ENCODE measurements around the gene AFF3.

AFF3 gene

GRCh38 chr2:99648906-99649789 lies 493.2 kb downstream of the AFF3 start:
- no peak for DNase-seq

- DNase-seq: no peak
These were observed 494.1 kb downstream of the AFF3 start for GRCh38 chr2:99648178-99648844.

DNA sequence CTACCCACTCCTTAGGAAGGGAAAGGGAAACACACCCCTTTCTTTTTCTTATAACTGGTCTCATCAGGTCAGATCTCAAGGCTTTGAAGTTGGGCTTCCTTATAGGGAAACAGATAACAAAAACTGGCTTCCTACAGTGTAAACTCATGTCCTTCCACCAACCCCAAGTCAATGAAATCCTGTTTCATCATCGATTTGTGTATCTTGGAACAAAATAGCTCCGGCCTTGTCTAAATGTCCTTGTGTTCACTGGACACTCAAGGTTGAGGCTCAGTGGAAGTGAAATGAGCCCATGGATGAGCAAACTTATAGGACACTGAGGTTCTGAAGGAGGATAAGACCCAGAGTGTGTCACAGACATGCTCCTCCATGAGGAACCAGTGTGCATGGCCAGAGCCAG lies 496.4 kb downstream of the AFF3 start:
- no peak for DNase-seq

DNA sequence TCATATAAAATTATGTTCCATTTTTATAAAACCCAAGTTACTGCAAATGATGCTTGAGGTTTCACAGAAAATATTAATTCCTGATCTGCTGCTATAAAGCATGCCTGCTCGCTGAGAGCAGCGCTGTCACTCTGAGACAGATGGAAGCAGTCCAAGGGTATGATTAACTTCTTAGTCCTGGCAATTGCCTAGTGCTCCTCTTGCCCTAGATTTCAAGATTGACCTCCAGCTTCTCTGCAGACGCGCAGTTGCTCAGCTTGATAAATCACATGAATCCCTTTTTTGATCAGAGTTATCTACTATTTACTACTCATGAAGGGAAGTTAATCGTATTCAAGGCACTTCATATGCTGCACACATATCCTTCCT lies 498.0 kb downstream of the AFF3 start:
- DNase-seq: no peak

GRCh38 chr2:99643787-99644418 lies 498.5 kb downstream of the AFF3 start:
- DNase-seq: no peak

DNA sequence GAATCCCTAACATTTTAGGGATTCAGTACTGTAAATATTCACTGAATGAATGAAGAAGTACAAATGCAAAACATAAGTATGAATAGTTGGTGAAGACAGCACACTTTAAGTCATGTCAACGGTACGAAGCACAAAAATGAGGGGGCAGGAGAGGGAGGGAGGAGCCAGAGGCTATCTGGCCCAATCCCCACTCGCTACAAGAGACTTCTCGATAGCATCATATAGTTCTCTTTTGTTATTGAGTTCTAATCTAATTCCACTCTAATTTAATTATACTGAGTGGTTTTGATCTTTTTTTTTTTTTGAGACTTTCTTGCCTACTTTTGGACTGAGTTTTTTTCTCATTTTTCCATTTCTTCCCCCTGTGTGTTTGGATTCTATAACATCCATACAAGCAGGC lies 500.4 kb downstream of the AFF3 start:
- DNase-seq: no peak

DNA sequence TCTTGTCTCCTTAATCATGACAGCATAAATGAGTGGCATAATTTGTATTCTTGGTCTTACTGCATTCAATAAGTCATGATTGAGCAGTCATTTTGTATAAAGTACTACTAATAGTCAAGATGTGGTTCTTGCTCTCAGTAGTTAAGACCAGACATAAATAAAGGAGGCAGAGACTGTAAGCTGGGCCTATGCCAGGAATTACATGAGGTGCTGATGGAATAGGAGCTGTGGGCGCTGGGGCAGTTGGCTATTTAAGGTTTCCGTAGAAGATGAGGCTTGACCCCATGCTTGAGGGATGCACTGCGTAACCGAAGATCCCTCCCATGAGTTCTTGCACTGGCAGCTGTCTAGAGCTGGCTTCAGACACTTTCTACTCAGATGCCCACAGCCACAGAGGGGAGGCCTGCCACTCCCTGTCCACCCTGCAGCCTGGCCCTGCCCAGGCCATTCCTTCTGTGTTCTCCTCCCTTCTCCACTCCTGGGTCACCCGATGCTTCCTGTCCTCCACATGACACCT lies 501.7 kb downstream of the AFF3 start:
- no peak for DNase-seq

- DNase-seq: no peak
These were observed 503.6 kb downstream of the AFF3 start for GRCh38 chr2:99638791-99639190.

DNA sequence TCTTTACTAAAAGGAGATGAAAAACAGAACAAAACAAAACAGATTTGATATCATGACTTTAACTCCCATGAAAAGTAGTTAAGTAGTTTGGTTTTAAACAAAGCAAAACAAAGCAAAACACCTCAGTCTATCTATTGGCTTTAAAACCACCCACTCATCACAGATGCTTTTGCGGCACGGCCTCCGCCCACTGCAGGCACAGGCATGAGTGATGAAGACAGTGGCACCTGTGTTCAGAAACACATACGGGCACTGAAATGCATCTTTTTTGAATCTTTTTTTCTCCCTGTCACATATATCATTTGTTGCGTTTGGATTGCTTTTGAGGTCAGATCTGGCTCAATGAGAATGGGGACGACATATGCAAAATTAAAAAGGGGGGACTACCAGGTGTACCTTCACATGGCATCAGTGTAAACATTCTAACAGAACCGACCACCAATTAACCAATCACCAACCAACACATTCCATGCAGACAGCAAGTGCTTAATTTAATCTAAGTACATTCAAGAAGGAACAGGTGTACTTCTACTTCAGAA lies 505.2 kb downstream of the AFF3 start:
- DNase-seq: no peak

DNA sequence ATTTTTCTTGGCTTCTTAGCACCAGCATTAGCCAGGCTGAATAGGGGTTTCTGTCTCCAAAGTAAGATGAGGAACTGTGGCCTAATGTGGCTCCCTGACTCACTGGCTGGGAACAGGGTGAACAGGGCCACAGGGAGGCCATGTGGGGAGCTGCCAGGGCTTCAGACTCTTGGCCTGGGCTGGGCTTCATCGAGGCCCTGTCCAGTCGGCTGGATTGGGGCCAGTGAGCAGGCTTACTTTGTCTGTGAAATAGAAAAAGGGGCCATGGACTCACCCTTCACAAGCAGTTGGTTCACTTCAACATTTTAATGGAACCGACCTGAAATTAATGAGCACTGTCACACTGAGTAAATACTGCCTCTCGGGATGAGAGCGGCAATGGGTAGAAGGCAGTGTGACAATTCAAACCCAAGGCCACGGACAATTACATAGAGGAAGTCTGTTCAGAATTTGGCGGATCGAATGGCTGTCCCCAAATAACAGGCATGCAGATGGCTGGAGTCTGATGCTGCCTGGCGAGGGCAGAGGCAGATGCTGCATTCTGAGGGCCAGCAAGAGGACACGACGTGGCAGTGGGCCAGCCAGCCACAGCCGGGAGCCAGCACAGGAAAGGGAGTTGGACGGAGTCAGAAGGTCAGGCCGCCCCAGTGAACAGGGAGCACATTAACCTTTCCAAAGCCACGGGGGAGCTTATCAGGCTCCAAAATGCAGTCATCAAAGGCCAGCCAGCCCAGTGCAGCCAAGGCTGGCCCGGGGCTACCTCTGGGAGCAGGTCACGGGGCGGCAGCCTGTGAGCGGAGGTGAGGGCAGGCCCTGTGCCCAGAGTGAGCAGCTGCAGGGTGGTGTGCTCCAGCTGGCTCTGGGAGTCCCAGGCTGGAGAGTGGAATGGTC lies 506.0 kb downstream of the AFF3 start:
- DNase-seq: no peak

DNA sequence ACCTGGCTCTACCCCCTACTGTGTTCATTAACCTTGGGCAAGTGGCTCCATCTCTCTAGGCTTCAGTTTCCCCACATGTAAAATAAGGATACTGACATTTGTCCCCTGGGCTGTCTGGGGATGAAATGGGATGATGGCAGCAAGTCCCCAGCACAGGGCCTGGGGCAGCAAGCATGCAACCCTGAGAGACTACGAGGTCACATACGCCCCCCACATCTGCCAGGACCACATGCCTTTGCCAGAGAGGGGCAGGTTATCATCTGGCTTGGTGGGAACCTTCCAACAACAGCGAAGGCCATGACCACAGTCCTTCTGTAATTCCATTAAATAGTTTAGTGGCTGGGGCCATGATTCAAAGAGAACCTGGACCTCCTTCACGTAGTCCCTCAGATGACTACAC lies 506.7 kb downstream of the AFF3 start:
- no peak for DNase-seq

DNA sequence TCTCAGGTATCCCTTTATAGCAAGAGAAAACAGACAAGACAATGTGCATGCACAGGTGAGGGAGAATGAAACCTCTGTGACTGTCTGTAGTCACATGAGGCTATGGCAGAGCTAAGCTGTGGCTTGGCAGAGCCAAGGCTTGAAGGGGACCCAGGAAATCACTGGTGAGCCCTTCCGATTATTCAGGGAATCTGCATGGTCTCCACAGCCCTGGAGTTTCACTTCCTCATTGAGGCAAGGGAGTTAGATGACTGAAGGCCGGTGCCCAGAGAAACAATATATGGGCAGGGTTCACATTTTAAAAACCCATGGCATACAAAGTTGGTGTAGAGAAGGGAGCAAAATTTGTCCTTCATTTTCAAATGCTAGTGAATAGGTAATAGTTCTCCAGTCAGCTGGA lies 508.2 kb downstream of the AFF3 start:
- no peak for DNase-seq

- DNase-seq: no peak
These were observed 510.7 kb downstream of the AFF3 start for GRCh38 chr2:99631700-99632099.

GRCh38 chr2:99629320-99629719 lies 513.1 kb downstream of the AFF3 start:
- no peak for DNase-seq

DNA sequence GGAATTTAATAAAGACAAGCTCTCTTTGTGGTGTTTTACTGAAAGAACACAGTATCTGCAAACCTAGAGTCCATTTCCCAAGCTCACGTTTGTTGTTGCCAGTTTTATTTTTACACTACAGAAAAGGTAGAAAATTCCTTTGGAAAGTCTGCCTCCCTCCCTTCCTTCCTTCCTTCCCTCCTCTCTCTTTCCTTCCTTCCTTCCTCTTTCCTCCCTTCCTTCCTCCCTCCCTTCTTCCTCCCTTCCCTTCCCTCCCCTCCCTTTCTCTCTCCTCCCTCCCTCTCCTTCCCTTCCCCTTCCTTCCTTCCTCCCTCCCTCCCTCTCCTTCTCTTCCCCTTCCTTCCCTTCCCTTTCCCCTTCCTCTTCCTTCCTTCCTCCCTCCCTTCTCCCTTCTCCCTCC lies 516.2 kb downstream of the AFF3 start:
- no peak for DNase-seq

DNA sequence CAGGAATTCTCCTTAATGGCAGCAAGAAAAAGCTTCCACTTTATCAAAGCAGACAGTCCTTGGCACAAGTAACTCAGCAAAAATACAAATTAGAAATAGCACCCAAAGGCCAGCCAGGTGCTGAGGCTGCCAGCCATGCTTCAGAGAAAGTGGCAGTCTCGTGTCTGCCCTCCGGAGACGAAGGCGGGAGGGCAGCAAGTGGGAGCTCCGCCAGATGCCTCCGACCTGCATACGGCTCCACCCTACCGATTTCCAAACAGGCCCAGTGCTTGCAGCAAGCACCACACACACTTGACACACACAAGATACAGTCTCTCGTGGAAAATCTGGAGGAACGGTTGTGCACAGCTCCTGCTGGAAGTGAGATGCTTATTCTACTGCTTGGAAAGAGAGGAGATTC lies 517.7 kb downstream of the AFF3 start:
- no peak for DNase-seq

- DNase-seq: no peak
These were observed 518.8 kb downstream of the AFF3 start for GRCh38 chr2:99623613-99624012.

GRCh38 chr2:99623035-99623434 lies 519.4 kb downstream of the AFF3 start:
- no peak for DNase-seq

- DNase-seq: no peak
These were observed 519.9 kb downstream of the AFF3 start for GRCh38 chr2:99622534-99622933.

DNA sequence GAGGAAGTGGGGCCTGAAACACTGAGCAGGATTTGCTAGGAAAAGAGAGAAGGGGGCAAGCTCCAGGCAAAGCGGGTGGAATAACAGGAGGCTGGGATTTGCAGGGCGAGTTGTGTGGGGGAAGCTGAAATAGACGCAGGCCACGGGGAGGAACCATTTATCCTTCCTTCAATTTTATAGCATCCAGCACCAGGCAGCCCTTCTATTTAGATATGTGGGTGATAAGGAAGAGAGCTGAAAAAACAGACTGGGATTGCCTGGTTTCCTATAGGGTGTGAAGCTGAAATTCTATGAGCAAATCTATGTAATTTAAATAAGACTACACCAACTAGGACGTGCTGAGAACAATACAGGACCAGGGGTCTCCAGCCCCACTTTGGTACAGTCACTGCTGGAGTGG lies 520.6 kb downstream of the AFF3 start:
- DNase-seq: no peak

- DNase-seq: no peak
These were observed 521.3 kb downstream of the AFF3 start for GRCh38 chr2:99621106-99621505.

GRCh38 chr2:99619151-99619550 lies 523.2 kb downstream of the AFF3 start:
- DNase-seq: no peak

Measured in NCI-H1417 treated with DMSO at 0.1 percent for 48 hours (cell line).